Astrocyte of the spinal cord (primary cell): Measurements from ENCODE around the gene RLN3.

Experiments used
- DNase-seq: peaks from one replicate; pipeline ENCODE4 v3.0.0; 2011; ENCODE audit warnings: low read depth, low spot score
- H3K4me3 ChIP-seq: 2 replicates; pipeline ENCODE4 v1.5.1; 2011; ENCODE audit warnings: low read depth, mild to moderate bottlenecking, low read length, moderate library complexity
- CTCF ChIP-seq: IDR thresholded peaks from 2 replicates; pipeline ENCODE4 v1.5.1; 2012; ENCODE audit warnings: low read depth, mild to moderate bottlenecking, low read length, inconsistent platforms
- in situ Hi-C: cut with HindIII; loops from 2 replicates; pipeline ENCODE4 v1.10.0; 2017; ENCODE audit warnings: low sequenced_read_pairs

Gene RLN3

GRCh38 chr19:14078411-14078810, 50.5 kb downstream of the RLN3 start:
- no peak overlapping the region for H3K4me3 ChIP-seq
- TF ChIP-seq CTCF, result no peak
- no peak for DNase-seq
- in situ Hi-C loops, result loop anchor here (25.0 kb wide), 1 partner anchor 191 kb away; the partner anchor contains the start of gene NANOS3
